H9 (cell line): ENCODE results near the gene NRXN2. TPM values are rescaled to one million over a fixed set of nuclear protein-coding genes. Genes with fewer than 3 reads are reported as not detected.

Experiments used
- DNase-seq: peaks from one replicate; pipeline ENCODE4 v3.0.0-alpha.2; 2017
- H2AFZ ChIP-seq: one replicate; pipeline ENCODE4 v1.6.1; 2013; ENCODE audit warnings: mild to moderate bottlenecking, low read length, control low read depth, moderate library complexity
- H2AK5ac ChIP-seq: 2 replicates; pipeline ENCODE4 v1.6.1; 2013; ENCODE audit warnings: low read length, control low read depth, mixed read lengths; ENCODE audit not compliant: insufficient read length
- H2BK120ac ChIP-seq: one replicate; pipeline ENCODE4 v1.6.1; 2013; ENCODE audit warnings: low read depth, mild to moderate bottlenecking, low read length, control low read depth, inconsistent platforms; ENCODE audit not compliant: poor library complexity, severe bottlenecking
- H2BK12ac ChIP-seq: 2 replicates; pipeline ENCODE4 v1.6.1; 2013; ENCODE audit warnings: low read length, control low read depth, mixed read lengths, low read depth; ENCODE audit not compliant: insufficient read length
- H2BK15ac ChIP-seq: 2 replicates; pipeline ENCODE4 v1.6.1; 2013; ENCODE audit warnings: low read depth, low read length, control low read depth
- H2BK20ac ChIP-seq: one replicate; pipeline ENCODE4 v1.6.1; 2013; ENCODE audit warnings: low read depth, mild to moderate bottlenecking, low read length, control low read depth, inconsistent platforms; ENCODE audit not compliant: poor library complexity, severe bottlenecking
- H2BK5ac ChIP-seq: 2 replicates; pipeline ENCODE4 v1.6.1; 2013; ENCODE audit warnings: low read length, control low read depth, mixed read lengths; ENCODE audit not compliant: insufficient read length
- H3K14ac ChIP-seq: 2 replicates; pipeline ENCODE4 v1.6.1; 2013; ENCODE audit warnings: low read length, control low read depth; ENCODE audit not compliant: insufficient read depth
- H3K18ac ChIP-seq: 2 replicates; pipeline ENCODE4 v1.6.1; 2013; ENCODE audit warnings: low read depth, mild to moderate bottlenecking, mixed read lengths, low read length, control low read depth; ENCODE audit not compliant: insufficient read length
- H3K23ac ChIP-seq: 2 replicates; pipeline ENCODE4 v1.6.1; 2013; ENCODE audit warnings: low read length, control low read depth, mixed read lengths, low read depth; ENCODE audit not compliant: insufficient read length
- H3K23me2 ChIP-seq: 2 replicates; pipeline ENCODE4 v1.6.1; 2013; ENCODE audit warnings: low read depth, mild to moderate bottlenecking, mixed read lengths, low read length, control low read depth; ENCODE audit not compliant: insufficient read length, poor library complexity, severe bottlenecking
- H3K27ac ChIP-seq: 2 replicates; pipeline ENCODE4 v1.5.1; 2013; ENCODE audit warnings: low read length, control low read depth, mixed read lengths, low read depth; ENCODE audit not compliant: insufficient read length
- H3K27me3 ChIP-seq: 2 replicates; pipeline ENCODE4 v1.6.1; 2013; ENCODE audit warnings: low read length, control low read depth, inconsistent platforms; ENCODE audit not compliant: insufficient read depth
- H3K4ac ChIP-seq: 2 replicates; pipeline ENCODE4 v1.6.1; 2013; ENCODE audit warnings: low read depth, mild to moderate bottlenecking, control low read depth, inconsistent platforms, low read length, moderate library complexity
- H3K4me1 ChIP-seq: 2 replicates; pipeline ENCODE4 v1.6.1; 2013; ENCODE audit warnings: low read length, control low read depth, inconsistent platforms; ENCODE audit not compliant: insufficient read depth
- H3K4me2 ChIP-seq: 2 replicates; pipeline ENCODE4 v1.6.1; 2013; ENCODE audit warnings: low read length, control low read depth, mixed read lengths; ENCODE audit not compliant: insufficient read length, insufficient read depth
- H3K56ac ChIP-seq: 2 replicates; pipeline ENCODE4 v1.6.1; 2013; ENCODE audit warnings: low read depth, mild to moderate bottlenecking, mixed read lengths, low read length, control low read depth; ENCODE audit not compliant: insufficient read length
- H3K79me1 ChIP-seq: 2 replicates; pipeline ENCODE4 v1.6.1; 2013; ENCODE audit warnings: low read depth, mild to moderate bottlenecking, moderate library complexity, low read length, control low read depth, inconsistent platforms; ENCODE audit not compliant: insufficient read depth, poor library complexity, severe bottlenecking
- H3K79me2 ChIP-seq: 2 replicates; pipeline ENCODE4 v1.6.1; 2013; ENCODE audit warnings: low read length, control low read depth, inconsistent platforms; ENCODE audit not compliant: insufficient read depth
- H3K9ac ChIP-seq: 2 replicates; pipeline ENCODE4 v1.6.1; 2013; ENCODE audit warnings: low read length, control low read depth, mixed read lengths; ENCODE audit not compliant: insufficient read length; ENCODE audit errors: extremely low read depth
- H3K9me3 ChIP-seq: one replicate; pipeline ENCODE4 v1.6.1; 2013; ENCODE audit warnings: low read depth, low read length, inconsistent platforms; ENCODE audit not compliant: control insufficient read depth
- H3T11ph ChIP-seq: one replicate; pipeline ENCODE4 v1.6.1; 2013; ENCODE audit warnings: mild to moderate bottlenecking, low read length, control low read depth, inconsistent platforms
- H4K20me1 ChIP-seq: one replicate; pipeline ENCODE4 v1.6.1; 2013; ENCODE audit not compliant: control insufficient read depth, insufficient read length, insufficient read depth
- H4K5ac ChIP-seq: 2 replicates; pipeline ENCODE4 v1.6.1; 2013; ENCODE audit warnings: low read depth, mild to moderate bottlenecking, mixed read lengths, low read length, control low read depth; ENCODE audit not compliant: insufficient read length
- H4K8ac ChIP-seq: replicated peaks from 2 replicates; pipeline ENCODE4 v1.6.1; 2013; ENCODE audit warnings: low read length, control low read depth, mixed read lengths, low read depth; ENCODE audit not compliant: insufficient read length
- H4K91ac ChIP-seq: 2 replicates; pipeline ENCODE4 v1.6.1; 2013; ENCODE audit warnings: low read depth, mild to moderate bottlenecking, moderate library complexity, mixed read lengths, low read length, control low read depth; ENCODE audit not compliant: insufficient read length
- H3K27ac Mint-ChIP-seq, 3 experiments: 2 replicates in 2 of 3; 3 replicates in 1 of 3; pipeline ENCODE4 v1.8.0; 2020 to 2021; ENCODE audit warnings: mixed read lengths in 3 of 3, mild to moderate bottlenecking in 1 of 3, moderate library complexity in 1 of 3
- H3K27me3 Mint-ChIP-seq: 2 replicates; pipeline ENCODE4 v1.8.0; 2021; ENCODE audit warnings: low read depth, mild to moderate bottlenecking, moderate library complexity, mixed read lengths
- H3K36me3 Mint-ChIP-seq, 3 experiments: 2 replicates in 2 of 3; 3 replicates in 1 of 3; pipeline ENCODE4 v1.8.0; 2020 to 2021; ENCODE audit warnings: low read depth in 3 of 3, mixed read lengths in 3 of 3; ENCODE audit not compliant: insufficient read depth in 1 of 3
- H3K4me1 Mint-ChIP-seq, 2 experiments: 2 replicates each; pipeline ENCODE4 v1.8.0; 2020; ENCODE audit warnings: mixed read lengths in 2 of 2
- H3K4me3 Mint-ChIP-seq, 2 experiments: 2 replicates in 1 of 2; 3 replicates in 1 of 2; pipeline ENCODE4 v1.8.0; 2020 to 2021; ENCODE audit warnings: mild to moderate bottlenecking in 2 of 2, mixed read lengths in 2 of 2, moderate library complexity in 1 of 2
- H3K9me3 Mint-ChIP-seq, 2 experiments: 2 replicates in 1 of 2; 3 replicates in 1 of 2; pipeline ENCODE4 v1.8.0; 2020; ENCODE audit warnings: mild to moderate bottlenecking in 2 of 2, mixed read lengths in 2 of 2, moderate library complexity in 1 of 2
- CTCF ChIP-seq: fragments of 200-600 bp; sonication (generic); conservative IDR thresholded peaks from 3 replicates; pipeline ENCODE4 v1.8.0; 2021; ENCODE audit warnings: antibody characterized with exemption, mild to moderate bottlenecking
- WGBS: extraction: QIAGEN DNeasy Blood & Tissue Kit; methylation state at CpG from one replicate; pipeline ENCODE4 v1.1.7; 2013; ENCODE audit warnings: missing lambda C conversion rate, low lambda C conversion rate, mixed read lengths; ENCODE audit not compliant: insufficient read length; ENCODE audit errors: extremely low coverage; 5-methylcytosine and 5-hydroxymethylcytosine counted together
- total RNA-seq: library from RNA; stranded (reverse); gene quantifications from 2 replicates; pipeline ENCODE4 v1.2.1, GENCODE V29; 2021

The NRXN2 gene
- total RNA-seq, 1 experiment from 2014 or later, result 3.9 TPM

DNA sequence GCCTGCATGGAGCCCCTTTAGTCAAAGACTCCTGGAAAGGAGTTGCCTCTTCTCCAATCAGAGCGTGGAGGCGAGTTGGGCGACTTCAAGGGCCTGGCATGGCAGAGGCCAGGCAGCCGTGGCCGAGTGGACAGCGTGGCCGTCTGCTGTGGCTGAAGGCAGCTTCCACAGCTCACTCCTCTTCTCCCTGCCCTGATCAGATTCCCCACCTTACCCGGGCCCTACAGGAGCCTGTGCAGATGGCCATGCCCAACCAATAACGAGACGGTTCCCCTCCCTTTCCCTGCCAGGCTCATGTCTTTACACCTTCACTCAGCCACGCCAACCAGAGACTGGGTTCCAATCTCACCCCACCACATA lies 152.0 kb downstream of the NRXN2 start:
- Histone ChIP-seq H3K27me3 (no peaks in the 10 kb centered on the region), H3K9ac (no peak overlapping the region)

More for the DNA sequence above, 152.0 kb downstream of the NRXN2 start:
- WGBS, result no CpG with 5 or more reads among the region's 11 CpGs
- no peak overlapping the region for H3K27ac ChIP-seq
- no peaks in the 10 kb centered on the region for H3K4me1 ChIP-seq
- no peak overlapping the region for H2BK5ac ChIP-seq
- no peak overlapping the region for H2BK20ac ChIP-seq
- no peak overlapping the region for H3K14ac ChIP-seq
- no peak for DNase-seq
- H4K20me1 ChIP-seq, result no peaks in the 10 kb centered on the region
- no peak overlapping the region for H3K56ac ChIP-seq
- H3K79me1 ChIP-seq, result no peaks in the 10 kb centered on the region
- Mint-ChIP-seq H3K27me3 (peaks cover 16% of the 10 kb centered on the region), H3K27ac (no peak overlapping the region), H3K9me3 (no peaks in the 10 kb centered on the region), H3K36me3 (no peaks in the 10 kb centered on the region), H3K4me1 (peaks cover 18 to 28% of the 10 kb centered on the region in 2 experiments), H3K4me3 (no peak overlapping the region)
- H3K23ac ChIP-seq, result no peak overlapping the region
- H3K18ac ChIP-seq, result no peak overlapping the region
- H4K5ac ChIP-seq, result no peak overlapping the region
- TF ChIP-seq CTCF, result no peak
- H3T11ph ChIP-seq, result no peak overlapping the region
- H2AK5ac ChIP-seq, result no peak overlapping the region
- H2AFZ ChIP-seq, result no peak overlapping the region
- H4K8ac ChIP-seq, result no peak overlapping the region
- H2BK12ac ChIP-seq, result no peak overlapping the region
- H3K9me3 ChIP-seq, result no peaks in the 10 kb centered on the region
- no peak overlapping the region for H2BK15ac ChIP-seq
- H4K91ac ChIP-seq, result no peak overlapping the region
- no peak overlapping the region for H3K4me2 ChIP-seq
- H3K79me2 ChIP-seq, result no peaks in the 10 kb centered on the region
- no peak overlapping the region for H2BK120ac ChIP-seq
- H3K4ac ChIP-seq, result no peak overlapping the region
- peaks cover 5% of the 10 kb centered on the region for H3K23me2 ChIP-seq
